ENCODE results near the gene TNFRSF1A.

TNFRSF1A gene

DNA sequence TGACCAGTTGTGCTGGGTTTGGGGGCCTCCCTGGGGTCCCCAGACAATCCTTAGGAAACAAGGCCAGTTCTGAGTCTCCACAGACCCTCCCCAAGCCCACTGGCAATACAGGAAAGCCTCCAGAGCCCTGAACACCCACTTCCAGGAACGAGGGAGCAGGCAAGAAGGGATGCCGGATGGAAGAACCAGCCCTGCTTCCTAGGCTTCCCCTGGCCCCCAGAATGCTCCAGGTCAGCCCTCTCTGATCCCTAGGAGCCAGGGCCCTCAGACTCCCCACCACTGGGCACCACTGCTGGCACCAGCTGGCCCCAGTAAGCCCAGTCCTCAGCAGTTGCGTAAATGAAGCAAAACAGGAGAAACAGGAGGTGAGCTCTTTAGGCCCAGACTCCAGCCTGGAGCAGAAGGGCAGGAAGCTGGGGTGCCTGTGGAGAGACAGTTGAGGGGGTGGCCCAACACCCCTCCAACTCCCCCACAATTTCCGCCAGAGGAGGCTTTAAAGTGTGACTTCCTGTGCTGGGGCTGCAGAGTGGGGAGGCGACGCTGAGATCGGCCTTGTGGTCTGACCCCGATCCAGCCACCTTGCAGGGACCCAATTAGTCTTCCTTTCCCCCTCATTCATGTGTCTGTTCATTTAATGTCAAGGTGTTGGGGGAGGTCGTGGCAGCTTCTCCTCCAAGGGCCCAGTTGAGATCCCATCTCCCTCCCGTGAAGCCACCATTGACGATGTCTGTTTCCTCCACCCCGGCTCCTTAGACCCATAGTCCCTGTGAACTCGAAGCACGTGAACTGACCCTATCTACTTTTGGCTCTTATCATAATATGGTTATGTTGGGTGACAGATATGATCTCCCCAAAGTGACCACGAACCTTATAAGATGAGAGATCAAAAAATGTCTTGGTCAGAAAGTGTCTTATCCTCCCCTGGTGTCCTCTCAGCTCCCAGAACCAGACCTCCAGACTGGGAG, 4.7 kb downstream of the TNFRSF1A start:
- no peak for DNase-seq (ENCODE audit: low spot score)

DNA sequence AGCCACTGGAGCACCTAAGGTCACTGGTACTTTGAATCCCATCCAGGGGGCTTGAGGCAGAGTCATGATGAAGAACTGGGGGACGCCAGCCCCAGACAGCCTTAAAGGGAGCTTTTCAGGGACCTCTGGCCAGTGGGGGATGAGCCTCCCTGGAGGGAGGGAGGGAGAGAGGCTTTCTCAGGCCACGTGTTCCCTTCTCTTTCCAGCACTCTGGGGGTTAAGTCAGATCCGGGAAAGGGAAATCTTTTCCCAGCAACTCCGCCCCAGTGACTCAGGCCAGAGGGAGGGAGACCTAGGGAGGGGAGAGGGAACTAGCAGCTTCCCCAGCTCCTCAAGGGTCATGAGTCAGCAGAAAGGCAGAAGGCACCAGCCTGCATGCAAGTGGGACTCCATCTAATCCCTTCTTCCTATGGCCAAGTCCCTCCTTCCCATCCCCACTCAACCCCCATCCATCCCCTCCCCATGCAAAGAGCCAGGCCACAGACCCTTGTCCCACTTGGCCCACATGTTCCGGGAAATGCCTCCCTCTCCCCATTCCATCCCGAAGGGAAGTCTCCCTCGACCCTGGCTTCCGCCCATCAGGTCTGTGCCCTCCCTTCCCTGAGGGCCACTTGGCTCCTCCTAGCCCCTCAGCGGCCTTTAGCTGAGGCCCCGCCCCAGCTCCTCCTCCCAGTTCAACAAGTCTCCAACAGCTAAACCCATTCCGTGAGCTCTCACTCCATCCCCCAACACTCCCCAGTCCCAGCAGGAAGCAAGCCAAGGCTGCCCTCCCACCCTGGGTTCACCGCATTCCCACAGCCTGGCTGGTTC, 5.6 kb downstream of the TNFRSF1A start:
- peak; percentile 94 for DNase-seq (ENCODE audit: low spot score)

DNA sequence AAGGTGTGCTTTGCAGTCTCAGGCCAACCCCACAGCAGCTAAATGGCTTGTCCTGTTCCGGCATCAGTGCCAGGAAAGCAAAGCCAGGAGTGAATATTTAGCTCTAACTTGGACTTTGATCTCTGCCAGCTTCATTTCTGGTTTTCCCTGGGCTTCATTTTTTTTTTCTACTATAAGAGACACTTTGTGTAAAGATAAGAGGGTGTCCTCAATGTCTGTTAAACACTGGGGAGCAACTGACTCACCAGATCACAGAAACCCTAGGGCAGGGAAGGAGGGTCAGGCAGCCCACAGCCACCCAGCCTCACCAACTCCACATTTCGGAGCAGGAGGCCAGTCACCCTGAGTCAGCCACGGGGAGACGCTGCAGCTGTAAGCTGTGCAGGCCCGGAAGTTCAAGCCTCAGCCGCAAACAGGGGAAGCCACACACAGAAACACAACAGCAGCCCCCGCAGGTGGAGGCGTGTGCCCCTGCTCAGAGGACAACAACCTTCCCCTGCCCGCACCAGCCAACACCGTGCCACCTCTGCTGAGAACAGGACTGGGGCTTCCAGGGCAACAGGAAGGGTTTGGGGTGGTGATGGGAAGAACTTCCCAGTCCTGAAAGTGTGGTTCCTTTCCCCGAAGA, 6.3 kb downstream of the TNFRSF1A start:
- DNase-seq (ENCODE audit: low spot score): peak; percentile 86

DNA sequence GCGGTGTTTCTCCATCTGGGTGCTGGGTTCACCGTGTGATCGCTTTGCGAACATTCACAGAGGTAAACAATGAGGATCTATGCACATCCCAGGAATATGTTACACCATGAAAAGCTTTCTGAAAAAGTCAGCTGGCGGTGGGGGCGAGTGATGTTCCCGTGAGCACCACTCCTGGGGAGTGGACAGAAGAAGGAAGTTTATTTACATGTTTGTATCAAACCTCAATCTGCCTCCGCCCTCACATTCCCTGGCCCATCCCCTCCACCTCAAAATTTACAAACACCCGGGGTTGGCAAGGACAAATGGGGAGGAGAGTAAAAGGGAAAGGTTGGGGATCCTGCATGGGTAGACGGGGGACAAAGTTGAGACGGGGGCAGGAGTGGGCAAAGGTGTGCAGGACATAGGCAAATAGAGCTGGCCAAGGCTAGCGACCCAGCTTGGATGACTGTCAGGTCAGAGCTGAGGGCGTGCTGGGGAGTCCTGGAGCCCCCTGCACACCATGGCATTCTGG, 6.9 kb downstream of the TNFRSF1A start:
- DNase-seq (ENCODE audit: low spot score): no peak

DNA sequence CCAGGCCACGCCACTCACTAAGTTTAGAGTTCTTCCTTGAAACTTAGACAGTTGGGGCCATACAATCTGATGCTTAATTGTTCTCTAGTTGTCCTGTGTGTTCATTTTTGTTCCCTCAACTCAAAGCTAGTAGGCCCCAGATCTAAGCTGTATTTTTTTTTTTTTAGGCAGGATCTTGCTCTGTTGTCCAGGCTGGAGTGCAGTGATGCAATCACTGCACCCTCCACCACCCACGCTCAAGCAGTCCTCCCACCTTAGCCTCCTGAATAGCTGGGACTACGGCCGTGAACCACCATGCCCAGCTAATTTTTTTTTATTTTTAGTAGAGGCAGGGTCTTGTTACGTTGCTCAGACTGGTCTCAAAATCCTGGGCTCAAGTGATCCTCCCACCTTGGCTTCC, 7.5 kb downstream of the TNFRSF1A start:
- DNase-seq (ENCODE audit: low spot score): no peak

DNA sequence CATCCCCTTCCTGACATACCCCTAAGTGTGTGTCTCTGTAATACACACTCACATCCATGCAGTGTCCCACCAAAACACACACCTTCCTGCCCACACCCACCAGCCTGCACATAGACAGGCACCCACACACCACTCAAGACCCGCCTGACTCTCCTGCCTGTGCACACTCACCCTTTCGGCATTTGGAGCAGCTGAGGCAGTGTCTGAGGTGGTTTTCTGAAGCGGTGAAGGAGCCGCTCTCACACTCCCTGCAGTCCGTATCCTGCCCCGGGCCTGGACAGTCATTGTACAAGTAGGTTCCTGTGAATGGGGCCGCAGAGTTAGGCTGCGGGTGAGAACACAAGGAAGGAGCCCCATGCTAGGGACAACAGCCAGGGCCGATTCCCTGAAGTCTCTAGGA, 8.3 kb downstream of the TNFRSF1A start:
- peak; percentile 71 for DNase-seq (ENCODE audit: low spot score)

DNA sequence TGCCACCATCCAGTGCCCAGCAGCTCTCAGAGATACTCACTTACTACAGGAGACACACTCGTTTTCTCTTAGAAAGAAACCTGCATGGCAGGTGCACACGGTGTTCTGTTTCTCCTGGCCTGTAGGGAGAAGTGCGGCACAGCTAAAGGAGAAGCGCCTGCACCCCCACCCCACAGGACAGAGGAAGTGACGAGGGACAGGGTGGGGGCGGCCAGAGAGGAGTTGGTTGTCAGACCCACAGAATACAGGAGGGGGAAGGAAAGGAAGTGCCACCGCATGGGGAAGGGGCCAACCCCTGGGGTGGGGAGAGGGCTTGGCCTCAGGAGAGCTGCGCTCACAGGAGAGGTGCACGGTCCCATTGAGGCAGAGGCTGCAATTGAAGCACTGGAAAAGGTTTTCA, 8.8 kb downstream of the TNFRSF1A start:
- no peak for DNase-seq (ENCODE audit: low spot score)

DNA sequence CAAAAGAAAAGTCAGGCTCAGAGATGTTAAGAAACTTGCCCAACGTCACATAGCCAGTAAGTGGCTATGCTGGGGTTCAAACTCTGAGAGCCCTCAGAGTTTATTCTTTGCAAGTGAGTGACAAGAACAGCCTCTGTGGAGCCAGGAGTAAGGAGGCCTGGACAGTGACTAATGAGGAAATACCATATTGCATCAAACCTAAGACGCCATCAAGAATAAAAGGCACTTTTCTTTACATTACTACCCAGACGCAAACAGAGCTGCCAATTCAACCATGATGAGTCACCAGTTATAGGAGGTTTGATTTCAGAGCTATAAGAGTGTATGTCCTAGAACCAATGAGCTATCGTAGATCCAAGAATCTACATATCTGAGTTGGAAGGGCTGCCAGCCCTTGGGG, 9.4 kb downstream of the TNFRSF1A start:
- no peak for DNase-seq (ENCODE audit: low spot score)

DNA sequence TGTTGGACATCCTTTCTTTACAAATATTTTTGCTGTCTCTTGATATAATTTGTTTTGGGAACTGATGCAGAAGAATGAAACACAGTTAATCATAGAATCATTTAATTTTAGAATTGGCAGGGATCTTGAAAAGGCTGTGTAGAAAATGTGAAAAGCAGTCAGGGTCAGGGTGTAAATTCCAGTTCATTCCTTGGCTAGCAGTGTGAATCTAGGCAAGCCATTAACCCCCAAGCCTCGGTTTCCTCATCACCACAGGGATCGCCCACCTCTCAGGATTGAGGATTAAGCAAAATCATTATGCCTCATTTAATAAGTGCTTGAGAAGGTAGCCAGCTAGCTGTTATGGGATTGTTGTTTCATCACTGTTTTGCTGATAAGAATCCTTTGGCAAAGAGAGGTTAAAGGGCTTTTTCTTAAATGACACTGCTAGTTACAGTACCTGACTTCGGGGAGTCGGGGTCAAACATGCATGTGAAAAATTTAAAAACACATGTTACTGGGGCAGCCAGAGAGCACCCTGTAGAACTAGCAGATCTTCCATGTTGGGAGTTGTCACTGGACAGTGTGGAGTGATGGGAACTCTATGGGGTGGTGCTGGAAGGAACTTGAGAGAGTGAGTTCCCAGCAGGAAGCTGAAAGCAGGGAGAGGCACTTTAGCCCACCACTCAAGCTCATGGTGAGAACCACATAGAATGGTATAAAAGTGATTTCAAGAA, 10.7 kb downstream of the TNFRSF1A start:
- DNase-seq (ENCODE audit: low spot score): no peak

DNA sequence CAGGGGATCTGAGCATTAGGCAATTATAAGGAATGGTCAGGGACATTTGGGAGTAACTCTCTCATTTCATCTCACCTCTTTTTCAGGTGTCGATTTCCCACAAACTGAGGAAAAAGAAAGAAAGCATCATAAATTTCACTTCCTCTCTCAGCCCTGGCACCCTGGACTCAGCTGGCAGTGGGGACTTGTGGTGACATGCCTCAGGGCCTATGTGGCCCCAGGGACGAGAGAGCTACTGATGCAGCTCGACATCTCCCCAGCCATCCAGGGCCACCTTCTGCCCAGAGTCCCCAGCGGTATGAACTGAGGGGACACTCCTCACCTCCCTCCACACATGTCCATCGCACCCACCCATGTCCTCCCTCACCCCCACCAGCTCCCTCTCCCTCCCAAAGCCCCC, 11.7 kb downstream of the TNFRSF1A start:
- no peak for DNase-seq (ENCODE audit: low spot score)

DNA sequence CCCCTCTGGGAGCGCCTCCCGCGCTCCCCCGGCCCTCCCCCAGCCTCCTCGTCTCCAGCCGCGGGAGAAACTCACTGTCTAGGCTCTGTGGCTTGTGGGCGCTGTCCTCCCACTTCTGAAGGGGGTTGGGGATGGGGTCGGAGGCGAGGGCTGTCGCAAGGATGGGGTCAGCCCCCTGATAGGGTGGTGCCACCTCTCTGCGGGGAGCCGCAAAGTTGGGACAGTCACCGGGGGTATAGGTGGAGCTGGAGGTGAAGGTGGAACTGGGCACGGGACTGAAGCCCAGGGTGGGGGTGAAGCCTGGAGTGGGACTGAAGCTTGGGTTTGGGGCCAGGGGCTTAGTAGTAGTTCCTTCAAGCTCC, 12.2 kb downstream of the TNFRSF1A start:
- DNase-seq (ENCODE audit: low spot score): no peak

DNA sequence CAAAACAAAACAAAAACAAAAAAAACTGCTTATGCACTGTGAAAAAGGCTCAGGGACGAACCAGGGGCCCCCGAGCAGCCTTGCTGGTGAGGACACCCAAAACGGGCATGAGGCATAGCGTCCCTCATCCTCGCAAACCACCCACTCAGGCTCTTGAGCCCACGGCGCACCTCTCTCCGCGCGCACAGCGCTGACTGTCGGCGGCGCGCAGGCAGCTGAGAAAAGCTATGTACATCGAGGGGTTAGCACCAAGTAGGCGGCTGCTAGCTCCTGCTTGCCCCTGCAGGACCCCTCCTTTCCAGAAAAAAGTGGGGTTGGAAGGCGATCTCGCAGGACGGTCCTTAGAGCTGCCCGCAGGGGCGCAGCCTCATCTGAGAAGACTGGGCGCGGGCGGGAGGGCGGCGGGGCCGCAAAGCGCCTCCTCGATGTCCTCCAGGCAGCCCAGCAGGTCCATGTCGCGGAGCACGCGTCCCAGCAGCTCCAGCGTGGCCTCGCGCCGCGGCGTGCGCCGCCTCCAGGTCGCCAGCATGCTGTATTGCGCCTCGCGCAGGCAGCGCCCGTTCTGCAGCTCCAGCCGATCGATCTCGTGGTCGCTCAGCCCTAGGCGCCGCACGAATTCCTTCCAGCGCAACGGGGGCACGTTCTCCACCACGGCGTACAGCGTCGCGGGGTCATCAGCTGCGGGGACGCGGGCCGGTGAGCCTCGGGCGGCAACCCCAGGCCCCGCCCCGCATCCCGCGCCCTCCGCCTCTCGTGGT, 12.8 kb downstream of the TNFRSF1A start:
- no peak for DNase-seq (ENCODE audit: low spot score)

DNA sequence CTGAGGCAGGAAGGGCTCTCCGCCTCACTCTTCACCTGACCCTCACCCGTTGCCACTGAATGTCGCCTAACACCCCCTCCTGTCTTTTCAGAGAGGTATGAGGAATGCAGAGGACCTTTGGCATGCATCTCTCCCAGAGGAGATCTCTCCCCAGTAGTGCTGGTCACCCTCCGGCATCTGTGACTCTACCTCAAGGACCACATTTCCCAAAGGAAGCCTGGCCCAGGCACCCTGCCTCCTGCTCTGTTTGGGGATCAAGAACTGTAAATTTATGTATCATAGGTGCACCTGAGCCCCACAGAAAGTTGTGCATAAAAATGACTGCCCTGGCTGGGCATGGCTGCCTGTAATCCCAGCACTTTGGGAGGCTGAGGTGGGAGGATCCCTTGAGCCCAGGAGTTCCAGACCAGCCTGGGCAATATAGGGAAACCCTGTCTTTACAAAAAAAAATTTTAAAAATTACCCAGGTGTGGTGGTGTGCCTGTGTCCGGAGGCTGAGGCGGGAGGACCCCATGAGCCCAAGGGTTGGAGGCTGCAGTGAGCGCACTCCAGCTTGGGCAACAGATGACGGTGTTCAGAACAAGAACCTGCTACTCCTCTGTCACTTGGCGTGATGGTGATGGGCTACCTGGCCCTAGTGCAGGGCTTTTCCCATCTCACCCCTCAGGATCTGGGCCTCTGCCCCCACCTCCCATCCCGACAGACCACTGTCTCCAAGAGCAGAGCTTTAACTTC, 13.7 kb downstream of the TNFRSF1A start:
- DNase-seq (ENCODE audit: low spot score): no peak

DNA sequence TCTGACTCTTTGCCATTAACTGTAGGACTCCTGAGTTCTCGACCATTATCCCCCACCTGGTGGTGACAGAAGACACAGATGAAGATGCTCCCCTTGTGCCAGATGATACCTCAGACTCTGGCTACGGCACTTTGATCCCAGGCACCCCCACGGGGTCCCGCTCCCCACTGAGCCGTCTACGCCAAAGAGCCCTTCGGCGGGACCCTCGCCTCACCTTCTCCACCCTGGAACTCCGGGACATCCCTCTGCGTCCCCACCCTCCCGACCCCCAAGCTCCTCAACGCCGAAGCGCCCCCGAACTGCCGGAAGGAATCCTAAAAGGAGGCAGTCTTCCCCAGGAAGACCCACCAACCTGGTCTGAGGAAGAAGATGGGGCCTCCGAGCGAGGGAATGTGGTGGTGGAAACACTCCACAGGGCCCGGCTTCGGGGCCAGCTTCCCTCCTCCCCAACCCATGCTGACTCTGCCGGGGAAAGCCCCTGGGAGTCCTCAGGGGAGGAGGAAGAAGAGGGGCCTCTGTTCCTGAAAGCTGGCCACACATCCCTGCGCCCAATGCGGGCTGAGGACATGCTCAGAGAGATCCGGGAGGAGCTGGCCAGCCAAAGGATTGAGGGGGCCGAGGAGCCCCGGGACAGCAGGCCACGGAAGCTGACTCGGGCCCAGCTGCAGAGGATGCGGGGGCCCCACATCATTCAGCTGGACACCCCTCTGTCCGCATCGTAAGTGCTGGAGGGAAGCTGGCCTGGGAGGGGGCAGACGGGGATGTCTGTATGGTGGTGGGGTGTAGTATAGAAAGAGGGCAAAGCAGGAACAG, 14.4 kb downstream of the TNFRSF1A start:
- no peak for DNase-seq (ENCODE audit: low spot score)

DNA sequence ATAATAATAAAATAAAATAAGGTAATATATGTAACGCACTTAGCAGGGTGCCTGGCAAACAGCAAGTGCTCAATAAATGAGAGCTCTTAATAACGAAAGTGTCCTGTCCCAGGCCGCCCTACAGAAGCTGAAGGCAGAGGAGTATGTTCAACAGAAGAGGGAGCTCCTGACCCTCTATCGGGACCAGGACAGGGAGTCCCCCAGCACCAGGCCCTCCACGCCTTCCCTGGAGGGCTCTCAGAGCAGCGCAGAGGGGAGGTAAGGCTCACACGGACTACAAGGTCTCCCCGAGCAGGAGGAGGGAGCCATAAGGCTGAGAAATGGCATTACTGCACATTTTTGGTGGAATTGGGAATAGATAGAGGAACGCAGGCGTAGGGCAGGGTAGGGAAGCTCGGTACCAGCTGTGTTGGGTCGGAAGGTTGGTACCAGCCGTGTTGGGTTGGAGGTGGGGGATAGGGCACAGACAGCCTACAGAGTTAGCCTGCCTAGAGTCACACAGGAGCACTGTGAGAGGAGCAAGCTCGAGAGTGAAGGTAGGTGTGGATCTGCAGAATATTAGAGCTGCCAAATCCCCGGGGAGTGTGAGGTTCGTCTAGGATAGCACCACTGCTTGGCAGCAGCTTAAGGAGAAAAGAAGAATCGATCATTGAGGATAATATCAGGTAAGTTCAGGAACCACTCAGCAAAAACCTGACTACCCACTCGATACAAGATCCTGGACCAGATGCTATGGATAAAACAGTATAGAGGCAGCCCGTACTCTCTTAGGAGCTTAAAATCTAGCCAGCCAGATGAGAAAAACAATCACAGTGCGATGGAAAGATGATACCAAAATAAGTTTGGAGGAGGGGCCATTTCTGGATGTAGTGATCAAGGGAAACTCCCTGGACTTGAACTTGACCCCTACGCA, 15.3 kb downstream of the TNFRSF1A start:
- peak; percentile 68 for DNase-seq (ENCODE audit: low spot score)

DNA sequence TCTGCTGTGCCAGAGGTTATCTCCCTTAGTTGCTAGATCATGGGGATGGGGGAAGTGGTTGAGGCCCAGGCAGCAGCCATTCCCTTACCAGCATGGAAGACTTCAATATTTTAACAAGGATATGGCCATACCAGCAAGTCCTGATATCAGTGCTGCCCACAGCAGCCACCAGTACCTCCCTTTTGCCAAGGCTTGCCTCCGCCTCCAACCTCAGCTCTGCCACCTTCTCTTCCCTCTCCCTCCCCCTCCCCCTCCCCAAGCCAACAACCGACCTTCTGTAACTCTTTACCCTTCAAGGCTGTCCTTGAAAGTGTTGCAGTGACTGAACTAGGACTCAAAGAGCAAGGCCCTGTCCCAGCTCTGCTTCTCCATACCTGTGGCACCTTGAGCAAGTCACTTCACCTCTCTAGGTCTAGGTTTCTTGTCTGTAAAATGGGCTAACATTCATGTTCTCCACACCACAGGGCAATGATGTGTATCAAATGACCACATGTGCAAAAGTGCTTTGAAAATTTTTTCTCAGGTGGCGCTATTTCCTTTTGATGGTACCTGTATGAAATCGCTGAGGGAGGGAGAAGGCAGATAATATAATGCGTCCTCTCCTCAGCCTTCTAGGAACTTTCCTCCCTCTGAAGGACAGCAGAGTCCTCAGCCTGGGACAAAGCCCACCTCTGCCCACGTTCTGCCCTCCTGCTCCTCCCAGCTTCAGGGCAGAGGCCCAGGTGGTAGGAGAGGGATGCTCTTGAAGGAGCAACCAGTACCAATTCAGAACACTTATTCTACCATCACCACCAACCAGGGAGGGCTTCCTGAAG, 16.7 kb downstream of the TNFRSF1A start:
- no peak for DNase-seq (ENCODE audit: low spot score)

DNA sequence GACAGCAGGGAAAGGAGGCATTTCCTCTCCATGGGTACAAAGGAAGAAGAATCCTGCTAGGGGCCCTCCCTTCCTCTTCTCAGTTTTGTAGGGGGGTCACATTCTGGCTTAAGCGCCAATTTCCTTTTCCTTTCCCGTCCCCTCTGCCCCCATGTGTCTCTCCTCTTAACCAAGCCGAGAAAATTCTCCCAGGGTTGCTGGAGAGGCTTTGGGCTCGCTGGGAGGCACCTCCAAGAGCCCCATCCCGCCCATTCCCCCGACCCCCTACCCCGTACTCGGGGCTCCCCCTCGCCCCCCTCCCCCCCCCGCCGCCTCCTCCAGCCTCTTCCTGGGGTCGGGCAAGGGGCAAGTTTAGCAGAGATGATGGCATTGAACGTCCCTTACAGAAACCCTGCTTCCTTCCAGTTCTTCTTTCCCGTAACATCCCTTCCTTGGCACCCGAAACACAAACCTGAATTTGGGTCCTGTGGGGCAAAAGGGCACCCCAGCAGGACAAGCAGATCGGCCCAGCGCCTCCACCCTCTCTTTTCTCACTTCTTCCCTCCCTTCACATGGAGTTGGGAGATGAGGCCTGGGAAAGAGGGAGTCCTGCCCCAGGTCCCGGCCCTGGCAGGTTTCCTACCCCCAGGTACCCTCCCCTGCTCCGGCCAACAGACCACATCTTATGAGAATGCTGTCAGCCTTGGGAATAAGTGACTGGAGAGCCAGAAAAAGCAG, 17.7 kb downstream of the TNFRSF1A start:
- DNase-seq (ENCODE audit: low spot score): no peak

Measured in AG08396 (cell line).